Heart left ventricle (tissue), 13 donors: Measurements from ENCODE around the gene PATJ.

ENCODE experiments used
- CTCF ChIP-seq, 12 donors: fragments of 200-600 bp; sonication (generic) in 4 of 12; IDR thresholded peaks; one replicate each; pipeline versions ENCODE4 v1.5.0 to v1.8.0; 2018 to 2022; ENCODE audit warnings: antibody characterized with exemption in 12 of 12, mild to moderate bottlenecking in 5 of 12
- POLR2A ChIP-seq, 2 donors: fragments of 450-650 bp; IDR thresholded peaks; one replicate each; pipeline ENCODE4 v1.6.1; 2017; ENCODE audit warnings: antibody characterized with exemption in 2 of 2, mild to moderate bottlenecking in 2 of 2, moderate library complexity in 2 of 2
- donor health status: ischemic (EF 13 %, LVEDD 7.1; RV severe dilation, severe dysfunction).
- donor health status: DM: no; HTN: yes; CAD: no.
- donor health status: DM: no; HTN: no; CAD: no.
- donor health status: ischemic (EF 25% LVEDD 6.9; RV normal size, moderate dysfunction).
- donor health status: ischemic (EF 25% LVEDD 5.7; RV mildly dilated, moderate dysfunction).
- donor health status: ischemic (EF 35%, LVEDD 5.7; RV mildly dilated, moderate dysfunction).
- donor health status: nonischemic (EF 11% LVEDD 7.7; RV severe dilation, severe dysfunction).
- donor health status: DM: yes; HTN: yes; CAD: no.
- donor health status: PGD.
- donor health status: ischemic (EF 29% LVEDD 5.4; RV normal size, mild dysfunction).
- donor health status: nonischemic (EF 23%, LVEDD 6.1; RV moderate dilation, normal function).

- TF ChIP-seq CTCF (IDR thresholded peaks at IDR 0.05) (no peak), POLR2A (IDR thresholded peaks at IDR 0.05) (no peak)
These were observed 445.8 kb downstream of the PATJ start for GRCh38 chr1:62188111-62188510.
